HS-27A (cell line): ENCODE data around the gene PGBD2.
"Not testable (repeated sequence)": the region's sequence is repeated elsewhere in the genome, so short reads cannot be mapped to it uniquely, and the experiment has no call there.

Experiments
- DNase-seq: peaks from one replicate; pipeline ENCODE4 v3.0.0-alpha.2; 2012; ENCODE audit warnings: low read depth, missing footprints

The PGBD2 gene

GRCh38 chr1:248906009-248906752 lies at the start of gene PGBD2:
Gene PGBD2, plus strand, starts transcription at chr1:248906235. Its CDS starts 7,628 bp downstream, at chr1:248913863.
- peak; percentile 68 for DNase-seq

- no peak for DNase-seq
Observed at GRCh38 chr1:248857201-248857600, 48.8 kb upstream of the PGBD2 start.

GRCh38 chr1:248857749-248858095 lies 48.3 kb upstream of the PGBD2 start:
- DNase-seq: no peak

GRCh38 chr1:248858096-248858890 lies 47.7 kb upstream of the PGBD2 start:
- DNase-seq: peak; percentile 26

GRCh38 chr1:248858891-248859889 lies 46.8 kb upstream of the PGBD2 start, which contains the start of gene ZNF692:
Gene ZNF692, minus strand, starts transcription at chr1:248859085. Its CDS starts 776 bp downstream, at chr1:248858309.
- DNase-seq: peak; percentile 74

GRCh38 chr1:248860007-248860406 lies 46.0 kb upstream of the PGBD2 start:
- no peak for DNase-seq

- no peak for DNase-seq
Observed at GRCh38 chr1:248861616-248862015, 44.4 kb upstream of the PGBD2 start.

- no peak for DNase-seq
Observed at GRCh38 chr1:248862695-248862997, 43.4 kb upstream of the PGBD2 start.

- peak; percentile 29 for DNase-seq
Observed at GRCh38 chr1:248862998-248863881, 42.8 kb upstream of the PGBD2 start.

- DNase-seq: no peak
Observed at GRCh38 chr1:248871837-248872401, 34.1 kb upstream of the PGBD2 start.

GRCh38 chr1:248872752-248873408 lies 33.2 kb upstream of the PGBD2 start:
- peak; percentile 41 for DNase-seq

- peak; percentile 93 for DNase-seq
Observed at GRCh38 chr1:248873409-248873992, 32.5 kb upstream of the PGBD2 start.

GRCh38 chr1:248873993-248874533 lies 32.0 kb upstream of the PGBD2 start:
- no peak for DNase-seq

GRCh38 chr1:248881261-248881660 lies 24.8 kb upstream of the PGBD2 start:
- DNase-seq: no peak

- DNase-seq: not testable (repeated sequence)
Observed at GRCh38 chr1:248882427-248882826, 23.6 kb upstream of the PGBD2 start.

- DNase-seq: no peak
Observed at GRCh38 chr1:248884632-248885295, 21.3 kb upstream of the PGBD2 start.

GRCh38 chr1:248885646-248886045 lies 20.4 kb upstream of the PGBD2 start:
- no peak for DNase-seq

GRCh38 chr1:248886237-248886895 lies 19.7 kb upstream of the PGBD2 start:
- DNase-seq: no peak

- not testable (repeated sequence) for DNase-seq
Observed at GRCh38 chr1:248889914-248890243, 16.2 kb upstream of the PGBD2 start.
